Endothelial cell of umbilical vein (primary cell): ENCODE results near the gene BRME1. TPM values are rescaled to one million over a fixed set of nuclear protein-coding genes. Genes with fewer than 3 reads are reported as not detected.

Source experiments
- BruUV-seq: library from RNA; stranded (reverse); fragments of 400-500 nt; replicated peaks from 2 replicates; lab custom pipeline; 2021; lab: Mats Ljungman, UMichigan
- CTCF ChIA-PET: fragments of 300-600, 350-600 bp; sonication (Branson Sonifier 250); formaldehyde crosslinking; loops from one replicate; lab custom pipeline; 2021; ENCODE audit warnings: antibody characterized with exemption, inconsistent platforms; lab: Charles Lee
- POLR2A ChIA-PET: fragments of 300-600, 350-600 bp; sonication (Branson Sonifier 250); formaldehyde crosslinking; loops from one replicate; lab custom pipeline; 2021; ENCODE audit warnings: antibody characterized with exemption, inconsistent platforms; lab: Charles Lee
- DNase-seq: peaks from one replicate; pipeline ENCODE4 v3.0.0-alpha.2; 2011; ENCODE audit warnings: low read depth, low spot score
- FAIRE-seq: peaks from 2 replicates; lab custom pipeline; 2011; peaks lifted over from hg19 to GRCh38; lab: Jason Lieb, UNC
- H2AFZ ChIP-seq: 2 replicates; pipeline ENCODE4 v1.6.0; 2012; ENCODE audit warnings: low read depth, low read length, control low read depth, inconsistent platforms
- H3K27ac ChIP-seq: 2 replicates; pipeline ENCODE4 v1.5.1; 2011; ENCODE audit warnings: low read depth, mild to moderate bottlenecking, control low read depth, low read length, moderate library complexity; ENCODE audit not compliant: insufficient read depth
- H3K27me3 ChIP-seq, 2 experiments: 2 replicates each; pipeline versions ENCODE4 v1.6.0 to v1.6.1; 2011; ENCODE audit warnings: low read length in 2 of 2, mixed read lengths in 1 of 2; ENCODE audit not compliant: control insufficient read depth in 2 of 2, insufficient read depth in 2 of 2
- H3K36me3 ChIP-seq, 2 experiments: 2 replicates in 1 of 2; 3 replicates in 1 of 2; pipeline ENCODE4 v1.5.1; 2011; ENCODE audit warnings: low read length in 2 of 2, mild to moderate bottlenecking in 1 of 2, moderate library complexity in 1 of 2; ENCODE audit not compliant: control insufficient read depth in 2 of 2, insufficient read depth in 2 of 2; ENCODE audit errors: extremely low read depth in 1 of 2
- H3K4me1 ChIP-seq: 3 replicates; pipeline ENCODE4 v1.5.1; 2011; ENCODE audit warnings: mild to moderate bottlenecking, low read length; ENCODE audit not compliant: control insufficient read depth, insufficient read depth; ENCODE audit errors: extremely low read depth
- H3K4me2 ChIP-seq: 2 replicates; pipeline ENCODE4 v1.6.1; 2011; ENCODE audit warnings: low read length, control low read depth, mixed read lengths; ENCODE audit not compliant: insufficient read depth
- H3K4me3 ChIP-seq, 3 experiments: fragments of 200-600 bp in 1 of 3; sonication (generic), shearing (Covaris generic) in 1 of 3; replicated peaks in 1 of 3; 2 replicates each; pipeline ENCODE4 v1.5.1; 2011 to 2016; ENCODE audit warnings: control low read depth in 3 of 3, low read length in 3 of 3, mild to moderate bottlenecking in 2 of 3, inconsistent platforms in 1 of 3, low read depth in 1 of 3, moderate library complexity in 1 of 3; ENCODE audit not compliant: insufficient read depth in 1 of 3
- H3K79me2 ChIP-seq: 2 replicates; pipeline ENCODE4 v1.6.0; 2012; ENCODE audit warnings: low read length, inconsistent platforms; ENCODE audit not compliant: control insufficient read depth, insufficient read depth
- H3K9ac ChIP-seq: replicated peaks from 2 replicates; pipeline ENCODE3; 2011; ENCODE audit warnings: low read length, control low read depth; ENCODE audit not compliant: insufficient read depth; ENCODE audit errors: extremely low read depth
- H3K9me1 ChIP-seq: replicated peaks from 3 replicates; pipeline ENCODE4 v1.6.0; 2011; ENCODE audit warnings: mild to moderate bottlenecking, low read length; ENCODE audit not compliant: control insufficient read depth, insufficient read depth; ENCODE audit errors: extremely low read depth
- H3K9me3 ChIP-seq: replicated peaks from 2 replicates; pipeline ENCODE4 v1.5.1; 2012; ENCODE audit warnings: low read length, inconsistent platforms; ENCODE audit not compliant: control insufficient read depth, insufficient read depth
- H4K20me1 ChIP-seq: replicated peaks from 2 replicates; pipeline ENCODE3; 2011; ENCODE audit warnings: mild to moderate bottlenecking, low read length; ENCODE audit not compliant: control insufficient read depth, insufficient read depth; ENCODE audit errors: extremely low read depth
- CTCF ChIP-seq, 2 donors: IDR thresholded peaks; 1 replicate in 1 of 2; 2 replicates in 1 of 2; pipeline ENCODE4 v1.5.1; 2011; ENCODE audit warnings: low read length in 2 of 2, mild to moderate bottlenecking in 2 of 2, moderate library complexity in 2 of 2, control low read depth in 1 of 2, inconsistent platforms in 1 of 2, low read depth in 1 of 2; ENCODE audit not compliant: insufficient read depth in 1 of 2; ENCODE audit errors: extremely low read depth in 1 of 2
- EZH2 ChIP-seq: IDR thresholded peaks from 2 replicates; pipeline ENCODE4 v1.6.1; 2012; ENCODE audit warnings: borderline replicate concordance, low read depth, mild to moderate bottlenecking, moderate library complexity, low read length, inconsistent platforms; ENCODE audit not compliant: severe bottlenecking
- FOS ChIP-seq: IDR thresholded peaks from 2 replicates; pipeline ENCODE4 v1.6.1; 2011; ENCODE audit warnings: mild to moderate bottlenecking, low read length, moderate library complexity, borderline replicate concordance; ENCODE audit not compliant: insufficient read depth
- GATA2 ChIP-seq: IDR thresholded peaks from 2 replicates; pipeline ENCODE4 v1.7.0; 2011; ENCODE audit warnings: low read depth, mild to moderate bottlenecking, moderate library complexity, mixed read lengths, low read length; ENCODE audit not compliant: insufficient read length, insufficient read depth
- JUN ChIP-seq: IDR thresholded peaks from 2 replicates; pipeline ENCODE4 v1.6.1; 2011; ENCODE audit warnings: borderline replicate concordance, low read depth; ENCODE audit not compliant: insufficient read length, insufficient read depth
- MAX ChIP-seq: IDR thresholded peaks from 2 replicates; pipeline ENCODE4 v1.6.1; 2011; ENCODE audit not compliant: insufficient read depth, insufficient read length
- MYC ChIP-seq: IDR thresholded peaks from one replicate; pipeline ENCODE4 v1.6.1; 2011; ENCODE audit warnings: mild to moderate bottlenecking, low read depth, low read length
- POLR2A ChIP-seq: IDR thresholded peaks from 2 replicates; pipeline ENCODE4 v1.6.1; 2012; ENCODE audit warnings: low read depth, mild to moderate bottlenecking, control low read depth, low read length
- POLR2AphosphoS5 ChIP-seq: IDR thresholded peaks from 2 replicates; pipeline ENCODE4 v1.6.1; 2012; ENCODE audit warnings: low read depth, mild to moderate bottlenecking, control low read depth, low read length, moderate library complexity; ENCODE audit not compliant: insufficient read depth
- dilution Hi-C: fragments of 300-500 bp; cut with MboI; formaldehyde crosslinking; loops from one replicate; pipeline ENCODE4 v1.15.0; 2019; ENCODE audit warnings: low sequenced_read_pairs; ENCODE audit not compliant: extremely low pct_ligation_motif_present
- intact Hi-C: fragments of 100-400 bp; cut with micrococcal nuclease; formaldehyde crosslinking; loops from one replicate; pipeline ENCODE4 v1.10.0; 2022
- polyA plus RNA-seq, 4 experiments: library from polyadenylated mRNA; depleted of rRNA in 3 of 4; stranded (reverse) in 3 of 4; unstranded in 1 of 4; fragments of >200 nt; gene quantifications; 2 replicates each; pipeline versions ENCODE4 v1.2.1 to v1.2.3, GENCODE V29; 2011 to 2012; ENCODE audit warnings: missing spikeins in 1 of 4
- total RNA-seq: library from RNA; stranded (reverse); gene quantifications from 2 replicates; pipeline ENCODE4 v1.2.3, GENCODE V29; 2021

Gene BRME1
- total and polyA plus RNA-seq, 2 donors (not counting 3 experiments of a cell fraction or from before 2014, with no cell fraction given), result 0.69 to 2.5 TPM

- intact Hi-C loops, result no loop called here
- no peak overlapping the region for H2AFZ ChIP-seq
- dilution Hi-C loops, result no loop called here
- H3K9me1 ChIP-seq, result no peaks in the 10 kb centered on the region
- H3K27me3 ChIP-seq, result no peaks in the 10 kb centered on the region
- no peaks in the 10 kb centered on the region for H3K36me3 ChIP-seq
- no peak overlapping the region for H3K4me3 ChIP-seq
- H3K4me2 ChIP-seq, result no peak overlapping the region
- CTCF ChIA-PET, result interaction anchor here (0.8 to 1.7 kb wide), 7 partner anchors 10 to 185 kb away, joined by 3 to 5 read pairs (median 4); partner anchors contain the start of genes MISP3 and PODNL1
- H3K9ac ChIP-seq, result no peak overlapping the region
- DNase-seq (no peak), FAIRE-seq (no peak)
- H3K79me2 ChIP-seq, result no peaks in the 10 kb centered on the region
- H3K9me3 ChIP-seq, result no peaks in the 10 kb centered on the region
- BruUV-seq, result no TSS peak
- POLR2A ChIA-PET, result interaction anchor here (0.6 kb wide), 1 partner anchor 15 kb away, joined by 5 read pairs; no protein-coding TSS in a partner anchor
- H4K20me1 ChIP-seq, result no peaks in the 10 kb centered on the region
- TF ChIP-seq CTCF (IDR thresholded peaks at IDR 0.05; ENCODE audit: extremely low read depth in 1 of 2, insufficient read depth in 1 of 2, low read depth in 1 of 2, low read length in 2 of 2) (no peak), POLR2AphosphoS5 (no peak), JUN (no peak), MYC (no peak), GATA2 (no peak), POLR2A (no peak), FOS (no peak), MAX (no peak), EZH2 (no peak)
- H3K27ac ChIP-seq, result no peak overlapping the region
- H3K4me1 ChIP-seq, result no peaks in the 10 kb centered on the region
Observed at GRCh38 chr19:13887018-13887436, 18.9 kb downstream of the BRME1 start.
